Ishikawa (cell line): ENCODE measurements around the gene ERICH6.

ENCODE experiments used
- CEBPB ChIP-seq: IDR thresholded peaks from 2 replicates; pipeline ENCODE4 v1.6.1; 2012
- CREB1 ChIP-seq: IDR thresholded peaks from 2 replicates; pipeline ENCODE4 v1.6.1; 2012; ENCODE audit warnings: low read depth
- EGR1 ChIP-seq: IDR thresholded peaks from 2 replicates; pipeline ENCODE4 v1.6.1; 2012
- EP300 ChIP-seq: IDR thresholded peaks from 2 replicates; pipeline ENCODE4 v1.6.1; 2012; ENCODE audit warnings: borderline replicate concordance
- FOXM1 ChIP-seq: IDR thresholded peaks from 2 replicates; pipeline ENCODE4 v1.6.1; 2012; ENCODE audit warnings: low read depth, borderline replicate concordance
- NFIC ChIP-seq: IDR thresholded peaks from 2 replicates; pipeline ENCODE4 v1.6.1; 2012
- RAD21 ChIP-seq: IDR thresholded peaks from 2 replicates; pipeline ENCODE4 v1.6.1; 2012; ENCODE audit warnings: low read depth
- TAF1 ChIP-seq: IDR thresholded peaks from 2 replicates; pipeline ENCODE4 v1.6.1; 2012; ENCODE audit warnings: low read depth, mild to moderate bottlenecking
- TCF12 ChIP-seq: IDR thresholded peaks from 2 replicates; pipeline ENCODE4 v1.6.1; 2012; ENCODE audit warnings: low read depth
- TEAD4 ChIP-seq: IDR thresholded peaks from 2 replicates; pipeline ENCODE4 v1.6.1; 2012
- YY1 ChIP-seq: IDR thresholded peaks from 2 replicates; pipeline ENCODE4 v1.6.1; 2012; ENCODE audit warnings: low read depth
- ZBTB7A ChIP-seq: IDR thresholded peaks from 2 replicates; pipeline ENCODE4 v1.6.1; 2012; ENCODE audit warnings: low read depth
- TF ChIP-seq, protein P1 (sequence below): IDR thresholded peaks from 2 replicates; pipeline ENCODE4 v1.6.1; 2012
- TF ChIP-seq, protein P2 (sequence below): IDR thresholded peaks from 2 replicates; pipeline ENCODE4 v1.6.1; 2012
- TF ChIP-seq, protein P3 (sequence below): IDR thresholded peaks from 2 replicates; pipeline ENCODE4 v1.6.1; 2012; ENCODE audit warnings: low read depth, mild to moderate bottlenecking

Gene ERICH6

DNA sequence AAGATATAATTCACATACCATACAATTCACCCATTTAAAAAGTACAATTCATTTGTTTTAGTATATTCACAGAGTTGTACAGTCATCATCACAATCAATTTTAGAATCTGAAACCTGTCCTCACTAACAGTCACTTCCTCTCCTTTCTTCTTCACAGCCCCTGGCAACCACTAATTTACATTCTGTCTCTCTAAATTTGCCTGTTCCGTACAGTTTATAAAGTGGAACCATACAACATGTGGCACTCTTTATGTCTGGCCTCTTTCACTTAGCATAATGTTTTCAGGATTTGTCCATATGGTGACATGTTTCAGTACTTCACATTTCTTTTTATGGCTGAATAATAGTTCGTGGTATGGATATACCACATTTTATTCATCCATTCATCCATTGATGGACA is 22.7 kb downstream of the ERICH6 start:
- TF ChIP-seq ZBTB7A (no peak), NFIC (no peak), TCF12 (no peak), TAF1 (no peak), TEAD4 (no peak), YY1 (no peak), FOXM1 (no peak), CEBPB (no peak), CREB1 (no peak), EGR1 (no peak), EP300 (no peak), RAD21 (no peak)
- TF ChIP-seq, protein P1, sequence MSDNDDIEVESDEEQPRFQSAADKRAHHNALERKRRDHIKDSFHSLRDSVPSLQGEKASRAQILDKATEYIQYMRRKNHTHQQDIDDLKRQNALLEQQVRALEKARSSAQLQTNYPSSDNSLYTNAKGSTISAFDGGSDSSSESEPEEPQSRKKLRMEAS, result no peak
- TF ChIP-seq, protein P2, sequence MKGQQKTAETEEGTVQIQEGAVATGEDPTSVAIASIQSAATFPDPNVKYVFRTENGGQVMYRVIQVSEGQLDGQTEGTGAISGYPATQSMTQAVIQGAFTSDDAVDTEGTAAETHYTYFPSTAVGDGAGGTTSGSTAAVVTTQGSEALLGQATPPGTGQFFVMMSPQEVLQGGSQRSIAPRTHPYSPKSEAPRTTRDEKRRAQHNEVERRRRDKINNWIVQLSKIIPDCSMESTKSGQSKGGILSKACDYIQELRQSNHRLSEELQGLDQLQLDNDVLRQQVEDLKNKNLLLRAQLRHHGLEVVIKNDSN, result no peak
- TF ChIP-seq, protein P3, sequence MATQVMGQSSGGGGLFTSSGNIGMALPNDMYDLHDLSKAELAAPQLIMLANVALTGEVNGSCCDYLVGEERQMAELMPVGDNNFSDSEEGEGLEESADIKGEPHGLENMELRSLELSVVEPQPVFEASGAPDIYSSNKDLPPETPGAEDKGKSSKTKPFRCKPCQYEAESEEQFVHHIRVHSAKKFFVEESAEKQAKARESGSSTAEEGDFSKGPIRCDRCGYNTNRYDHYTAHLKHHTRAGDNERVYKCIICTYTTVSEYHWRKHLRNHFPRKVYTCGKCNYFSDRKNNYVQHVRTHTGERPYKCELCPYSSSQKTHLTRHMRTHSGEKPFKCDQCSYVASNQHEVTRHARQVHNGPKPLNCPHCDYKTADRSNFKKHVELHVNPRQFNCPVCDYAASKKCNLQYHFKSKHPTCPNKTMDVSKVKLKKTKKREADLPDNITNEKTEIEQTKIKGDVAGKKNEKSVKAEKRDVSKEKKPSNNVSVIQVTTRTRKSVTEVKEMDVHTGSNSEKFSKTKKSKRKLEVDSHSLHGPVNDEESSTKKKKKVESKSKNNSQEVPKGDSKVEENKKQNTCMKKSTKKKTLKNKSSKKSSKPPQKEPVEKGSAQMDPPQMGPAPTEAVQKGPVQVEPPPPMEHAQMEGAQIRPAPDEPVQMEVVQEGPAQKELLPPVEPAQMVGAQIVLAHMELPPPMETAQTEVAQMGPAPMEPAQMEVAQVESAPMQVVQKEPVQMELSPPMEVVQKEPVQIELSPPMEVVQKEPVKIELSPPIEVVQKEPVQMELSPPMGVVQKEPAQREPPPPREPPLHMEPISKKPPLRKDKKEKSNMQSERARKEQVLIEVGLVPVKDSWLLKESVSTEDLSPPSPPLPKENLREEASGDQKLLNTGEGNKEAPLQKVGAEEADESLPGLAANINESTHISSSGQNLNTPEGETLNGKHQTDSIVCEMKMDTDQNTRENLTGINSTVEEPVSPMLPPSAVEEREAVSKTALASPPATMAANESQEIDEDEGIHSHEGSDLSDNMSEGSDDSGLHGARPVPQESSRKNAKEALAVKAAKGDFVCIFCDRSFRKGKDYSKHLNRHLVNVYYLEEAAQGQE, result no peak

DNA sequence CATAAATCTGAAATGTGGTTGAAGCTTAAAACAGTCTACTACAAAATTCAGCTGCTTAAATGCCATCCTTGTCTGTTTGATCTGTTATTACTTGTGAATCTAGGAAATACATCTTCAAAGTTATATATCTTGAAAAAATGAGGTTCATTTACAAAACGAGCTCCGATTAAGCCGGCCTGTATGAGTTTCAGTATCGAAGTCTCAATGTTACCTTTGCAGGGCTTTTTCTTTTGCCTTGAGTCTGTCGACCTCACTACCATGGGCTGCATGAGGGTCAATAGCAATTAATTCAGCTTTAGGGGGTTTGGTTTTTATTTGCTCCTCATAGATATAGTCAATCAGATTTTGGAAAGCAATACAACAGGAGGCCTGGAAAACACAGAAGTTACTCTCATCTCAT is 23.2 kb downstream of the ERICH6 start:
- TF ChIP-seq YY1 (no peak), TAF1 (no peak), CEBPB (no peak), NFIC (no peak), EGR1 (no peak), TEAD4 (no peak)
- TF ChIP-seq, protein P3, result no peak
- TF ChIP-seq, protein P1, result no peak
- TF ChIP-seq, protein P2, result no peak

DNA sequence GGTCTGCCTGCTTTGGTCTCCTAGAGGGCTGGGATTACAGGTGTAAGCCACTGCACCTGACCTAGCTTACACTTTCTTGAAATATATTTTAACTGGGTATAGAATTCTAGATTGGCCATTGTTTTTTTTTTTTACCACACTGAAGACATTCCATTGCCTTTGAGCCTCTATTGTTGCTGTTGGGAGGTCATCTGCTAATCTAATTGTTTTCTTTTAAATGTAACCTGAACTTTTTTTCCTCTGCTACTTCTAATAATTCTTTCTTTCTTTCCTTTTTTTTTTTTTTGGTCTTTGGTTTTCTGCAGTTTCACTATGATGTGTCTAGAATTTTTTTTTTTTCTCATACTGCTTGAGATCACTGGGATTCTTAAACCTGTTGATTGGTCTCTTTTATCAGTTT is 28.1 kb downstream of the ERICH6 start:
- TF ChIP-seq, protein P1, result no peak
- TF ChIP-seq CEBPB (no peak), NFIC (no peak), FOXM1 (no peak), ZBTB7A (no peak), EGR1 (no peak), TEAD4 (no peak), TAF1 (no peak), YY1 (no peak), TCF12 (no peak)

DNA sequence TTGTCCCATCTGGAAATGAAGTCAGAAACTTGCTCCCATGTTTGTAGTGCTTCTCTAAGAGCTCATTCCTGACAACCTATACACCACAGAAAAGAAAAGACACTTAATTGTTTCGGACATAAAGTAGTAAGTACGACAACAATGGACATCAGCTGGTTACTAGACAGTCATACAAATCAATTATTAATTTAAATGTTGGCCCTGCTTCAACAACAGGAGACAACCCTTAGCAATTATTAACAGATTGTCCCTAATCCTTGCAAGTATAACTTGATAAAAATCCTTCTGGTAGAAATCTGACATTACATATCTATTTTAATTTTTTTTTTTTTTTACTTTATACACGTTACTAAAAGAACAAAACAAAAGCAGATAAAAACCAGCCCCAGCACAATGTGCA is 29.8 kb downstream of the ERICH6 start:
- TF ChIP-seq TAF1, result no peak
- TF ChIP-seq, protein P3, result no peak
- no peak for TF ChIP-seq CREB1
- no peak for TF ChIP-seq EGR1
- no peak for TF ChIP-seq FOXM1
- TF ChIP-seq ZBTB7A, result no peak
- TF ChIP-seq TCF12, result no peak
- TF ChIP-seq YY1, result no peak
- TF ChIP-seq, protein P2, result no peak
- TF ChIP-seq TEAD4, result no peak
